ENCODE results near the gene SEPTIN1.

DNA sequence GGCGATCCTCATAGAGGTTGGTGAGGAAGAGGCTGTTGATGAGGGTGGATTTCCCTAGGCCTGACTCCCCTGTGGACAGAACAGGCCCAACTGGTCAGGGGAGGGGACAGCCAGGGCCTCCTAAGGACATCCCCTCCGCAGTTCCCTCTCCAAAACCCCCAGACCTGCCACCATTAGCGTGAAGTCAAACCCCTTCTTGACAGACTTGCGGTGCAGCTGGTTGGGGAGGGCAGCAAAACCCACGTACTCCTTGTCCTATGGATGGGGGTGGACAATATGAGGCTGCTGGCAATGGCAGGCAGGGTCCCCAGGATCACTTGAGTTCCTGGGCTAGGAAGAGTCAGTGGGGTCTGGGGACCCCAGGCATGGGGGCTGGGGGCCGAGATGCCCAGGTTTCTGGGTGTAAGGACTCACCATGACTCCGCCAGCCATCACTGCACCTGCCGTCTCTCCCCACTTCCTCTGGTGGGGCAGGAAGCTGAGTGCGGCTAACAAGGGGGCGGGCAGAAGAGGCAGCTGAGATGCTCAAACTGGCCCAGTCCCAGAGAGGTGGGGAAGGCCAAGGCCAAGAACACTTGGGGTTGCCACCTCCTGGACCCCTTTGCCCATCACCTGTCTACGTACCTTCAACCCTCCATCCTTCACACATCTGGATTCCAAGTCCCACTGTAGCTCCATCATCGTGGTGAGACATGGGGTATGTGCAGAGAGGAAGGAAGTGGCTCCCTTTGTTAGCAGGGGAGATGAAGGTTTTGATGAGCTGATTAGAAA lies at the start of gene SEPTIN1:
- TF ChIP-seq, protein P1, sequence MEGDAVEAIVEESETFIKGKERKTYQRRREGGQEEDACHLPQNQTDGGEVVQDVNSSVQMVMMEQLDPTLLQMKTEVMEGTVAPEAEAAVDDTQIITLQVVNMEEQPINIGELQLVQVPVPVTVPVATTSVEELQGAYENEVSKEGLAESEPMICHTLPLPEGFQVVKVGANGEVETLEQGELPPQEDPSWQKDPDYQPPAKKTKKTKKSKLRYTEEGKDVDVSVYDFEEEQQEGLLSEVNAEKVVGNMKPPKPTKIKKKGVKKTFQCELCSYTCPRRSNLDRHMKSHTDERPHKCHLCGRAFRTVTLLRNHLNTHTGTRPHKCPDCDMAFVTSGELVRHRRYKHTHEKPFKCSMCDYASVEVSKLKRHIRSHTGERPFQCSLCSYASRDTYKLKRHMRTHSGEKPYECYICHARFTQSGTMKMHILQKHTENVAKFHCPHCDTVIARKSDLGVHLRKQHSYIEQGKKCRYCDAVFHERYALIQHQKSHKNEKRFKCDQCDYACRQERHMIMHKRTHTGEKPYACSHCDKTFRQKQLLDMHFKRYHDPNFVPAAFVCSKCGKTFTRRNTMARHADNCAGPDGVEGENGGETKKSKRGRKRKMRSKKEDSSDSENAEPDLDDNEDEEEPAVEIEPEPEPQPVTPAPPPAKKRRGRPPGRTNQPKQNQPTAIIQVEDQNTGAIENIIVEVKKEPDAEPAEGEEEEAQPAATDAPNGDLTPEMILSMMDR (IDR thresholded peaks at IDR 0.05; ENCODE audit: poor library complexity), result no peak
- TF ChIP-seq EZH2phosphoT487 (IDR thresholded peaks at IDR 0.05; ENCODE audit: low read depth, severe bottlenecking, unreplicated experiment) (no peak), EZH2 (IDR thresholded peaks at IDR 0.05; ENCODE audit: borderline replicate concordance) (no peak)
